IPS-18a (cell line): Measurements from ENCODE around the gene PLA2G3.

ENCODE experiments used
- H3K27ac ChIP-seq: one replicate; pipeline ENCODE4 v1.5.1; 2013; ENCODE audit warnings: low read length
- H3K27me3 ChIP-seq: one replicate; pipeline ENCODE4 v1.6.1; 2013; ENCODE audit warnings: mild to moderate bottlenecking, low read length; ENCODE audit not compliant: control insufficient read depth, insufficient read depth
- H3K36me3 ChIP-seq: one replicate; pipeline ENCODE4 v1.6.1; 2013; ENCODE audit warnings: low read depth, low read length; ENCODE audit not compliant: control insufficient read depth
- H3K4me1 ChIP-seq: one replicate; pipeline ENCODE4 v1.6.1; 2013; ENCODE audit warnings: low read depth, low read length; ENCODE audit not compliant: control insufficient read depth
- H3K4me3 ChIP-seq: one replicate; pipeline ENCODE4 v1.5.1; 2013; ENCODE audit warnings: low read length
- H3K9ac ChIP-seq: one replicate; pipeline ENCODE4 v1.6.1; 2013; ENCODE audit warnings: mild to moderate bottlenecking, low read length, moderate library complexity
- H3K9me3 ChIP-seq: one replicate; pipeline ENCODE4 v1.6.1; 2013; ENCODE audit warnings: low read depth, low read length; ENCODE audit not compliant: control insufficient read depth

PLA2G3 gene

DNA sequence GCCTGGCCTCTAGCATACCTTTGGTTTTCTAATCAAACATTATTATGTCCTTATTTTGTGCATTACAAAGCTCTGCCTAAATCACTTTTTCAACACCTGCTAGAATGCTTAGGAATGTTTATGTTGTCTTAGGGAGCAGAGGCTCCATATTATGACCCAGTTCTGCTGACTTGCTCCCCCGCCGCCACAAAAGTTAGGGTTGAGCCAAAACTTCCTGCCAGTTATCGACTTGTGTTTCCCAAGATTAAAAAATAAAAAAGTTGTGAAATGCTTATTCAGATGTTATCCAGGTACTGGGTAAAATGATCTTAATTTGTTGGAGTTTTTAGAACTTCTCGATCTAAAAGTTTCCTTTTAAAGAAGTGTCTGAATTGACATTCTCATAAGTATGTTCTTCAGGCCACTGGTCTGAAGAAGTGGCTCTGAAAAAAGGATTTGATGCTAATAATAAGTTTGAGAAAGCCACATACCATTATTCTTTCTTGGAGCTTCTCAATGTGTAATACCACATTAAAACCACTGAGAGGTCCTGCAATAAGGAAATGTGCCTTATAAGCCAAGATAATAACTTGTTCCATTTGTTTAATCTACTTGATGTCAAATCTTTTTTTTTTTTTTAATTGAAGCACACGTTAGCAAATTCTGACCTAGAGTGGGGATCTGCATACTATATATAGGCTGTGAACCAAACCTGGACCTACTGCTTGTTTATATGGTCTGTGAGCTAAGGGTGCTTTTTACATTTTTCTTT, 21.9 kb upstream of the PLA2G3 start:
- Histone ChIP-seq H3K9ac (no peak overlapping the region), H3K27ac (no peak overlapping the region), H3K4me1 (peaks cover 4% of the 10 kb centered on the region), H3K27me3 (peaks cover 23% of the 10 kb centered on the region), H3K4me3 (no peak overlapping the region), H3K36me3 (no peaks in the 10 kb centered on the region), H3K9me3 (no peaks in the 10 kb centered on the region)

DNA sequence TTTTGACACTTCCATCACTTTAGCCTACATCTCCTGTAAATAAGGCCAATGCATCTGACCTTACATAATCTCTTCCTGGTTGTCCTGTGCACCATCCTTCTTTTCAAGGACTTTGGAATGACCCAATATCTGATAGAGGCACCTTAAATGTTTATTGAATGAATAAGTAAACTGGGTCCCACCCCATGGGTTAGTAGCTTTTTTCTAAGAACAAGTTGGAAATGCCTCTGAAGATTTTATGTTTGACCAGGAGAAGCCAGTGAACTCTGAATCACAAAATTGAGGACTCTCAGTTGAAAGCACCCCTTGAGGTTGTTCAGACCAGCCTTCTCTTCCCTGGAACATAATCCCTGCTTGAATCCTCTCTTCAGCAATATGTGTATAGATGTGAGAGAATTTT, 21.1 kb upstream of the PLA2G3 start:
- H3K27ac ChIP-seq, result no peak overlapping the region
- H3K36me3 ChIP-seq, result no peaks in the 10 kb centered on the region
- peaks cover 30% of the 10 kb centered on the region for H3K27me3 ChIP-seq
- peak overlapping the region; percentile 97 for H3K4me3 ChIP-seq
- no peak overlapping the region for H3K9ac ChIP-seq
- H3K4me1 ChIP-seq, result peaks cover 4% of the 10 kb centered on the region
- no peaks in the 10 kb centered on the region for H3K9me3 ChIP-seq

DNA sequence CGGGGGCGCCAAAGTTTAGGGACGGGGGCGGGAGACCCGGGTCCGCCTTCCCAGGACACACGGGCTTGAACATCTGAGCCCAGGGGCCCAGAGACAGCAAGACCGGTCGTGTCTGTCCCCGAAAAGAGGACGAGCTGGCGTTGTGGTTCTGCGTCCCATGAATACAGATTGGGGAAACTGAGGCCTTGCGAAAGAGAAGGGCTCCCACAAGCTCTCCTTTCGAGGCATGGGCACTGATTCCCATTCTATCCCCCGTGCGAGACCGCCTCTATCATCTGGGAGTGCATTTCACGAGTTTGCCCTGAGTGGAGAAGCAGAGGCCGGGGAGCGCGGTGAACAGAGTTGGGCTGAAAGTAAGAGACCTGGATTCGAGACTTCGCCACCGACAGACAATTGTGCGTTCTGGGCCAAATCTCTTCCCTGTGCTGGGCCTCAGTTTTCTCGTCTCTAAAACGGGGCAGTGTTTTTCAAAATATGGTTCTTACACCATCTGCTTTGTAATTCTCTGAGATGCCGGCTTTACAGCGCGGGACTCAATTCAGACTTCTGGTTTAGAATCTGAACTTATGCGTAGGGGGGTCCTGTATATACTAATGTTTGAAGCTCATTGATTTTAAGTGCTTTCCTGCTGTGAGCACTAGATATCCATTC, 20.1 kb upstream of the PLA2G3 start:
- Histone ChIP-seq H3K4me1 (peaks cover 4% of the 10 kb centered on the region), H3K27ac (no peak overlapping the region), H3K36me3 (no peaks in the 10 kb centered on the region), H3K9ac (peak overlapping the region; percentile 71), H3K9me3 (no peaks in the 10 kb centered on the region), H3K4me3 (peak overlapping the region; percentile 97), H3K27me3 (peaks cover 39% of the 10 kb centered on the region)

DNA sequence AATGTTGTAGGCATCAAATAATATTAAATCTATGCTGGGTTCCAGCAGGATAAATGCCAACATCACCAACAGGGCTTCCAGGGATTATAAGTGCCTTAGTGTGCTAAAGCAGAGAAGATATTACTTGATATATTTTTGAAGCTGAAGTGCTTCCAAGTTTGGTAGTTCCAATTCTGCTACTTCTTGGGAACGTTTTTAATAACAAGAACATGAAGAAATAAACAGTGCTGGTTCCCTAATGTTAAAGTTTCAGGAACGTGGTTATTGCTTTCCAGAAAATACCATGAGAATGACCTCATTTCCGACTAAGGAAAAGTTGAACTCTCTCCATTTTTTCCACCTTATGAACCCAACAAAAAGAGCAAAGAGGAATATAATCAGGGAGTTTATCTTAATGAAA, 15.1 kb upstream of the PLA2G3 start:
- H3K9ac ChIP-seq, result no peak overlapping the region
- no peaks in the 10 kb centered on the region for H3K9me3 ChIP-seq
- no peak overlapping the region for H3K4me3 ChIP-seq
- peaks cover 41% of the 10 kb centered on the region for H3K27me3 ChIP-seq
- H3K27ac ChIP-seq, result no peak overlapping the region
- no peaks in the 10 kb centered on the region for H3K36me3 ChIP-seq
- H3K4me1 ChIP-seq, result no peaks in the 10 kb centered on the region

DNA sequence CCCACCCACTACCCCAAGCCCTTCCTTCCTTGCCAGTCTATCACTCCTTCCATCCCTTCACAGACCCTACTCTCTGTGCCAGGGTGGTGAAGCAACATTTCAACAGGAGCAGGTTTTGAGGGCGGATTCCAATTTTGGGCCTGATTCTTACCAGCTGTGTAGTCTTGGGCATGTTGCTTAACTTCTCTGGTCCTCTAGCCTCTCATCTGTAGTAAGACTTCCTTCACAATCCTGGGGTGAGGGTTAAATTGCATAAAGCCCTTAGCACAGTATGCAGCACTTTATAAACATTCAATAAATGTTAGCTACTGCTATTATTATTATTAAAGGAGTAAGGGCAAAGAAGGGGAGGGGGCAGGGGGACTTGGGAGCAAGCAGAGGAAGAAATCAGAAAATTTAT, 14.7 kb upstream of the PLA2G3 start:
- Histone ChIP-seq H3K36me3 (no peaks in the 10 kb centered on the region), H3K27ac (no peak overlapping the region), H3K9ac (no peak overlapping the region), H3K27me3 (peaks cover 41% of the 10 kb centered on the region), H3K4me3 (no peak overlapping the region), H3K9me3 (no peaks in the 10 kb centered on the region), H3K4me1 (no peaks in the 10 kb centered on the region)

DNA sequence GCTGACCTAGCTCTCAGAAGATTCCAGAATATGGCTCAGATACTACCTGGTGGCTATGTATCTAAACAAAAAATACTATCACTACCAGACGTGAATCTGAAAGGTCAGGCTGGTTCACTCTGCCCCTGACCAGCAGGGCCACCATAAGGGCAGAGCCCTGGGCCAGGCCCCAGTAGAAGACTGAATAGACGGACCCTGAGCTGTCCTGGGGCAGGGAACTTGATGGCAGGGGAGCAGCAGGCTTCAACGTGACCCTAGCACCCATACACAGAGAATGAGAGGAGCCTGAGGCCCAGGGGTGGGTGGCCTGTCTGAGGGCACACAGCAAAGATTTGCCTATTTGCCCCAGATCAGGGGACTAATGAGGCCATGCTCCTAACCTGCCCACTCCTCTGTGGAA, 13.0 kb upstream of the PLA2G3 start:
- H3K4me3 ChIP-seq, result no peak overlapping the region
- H3K9ac ChIP-seq, result no peak overlapping the region
- no peaks in the 10 kb centered on the region for H3K4me1 ChIP-seq
- no peaks in the 10 kb centered on the region for H3K36me3 ChIP-seq
- no peaks in the 10 kb centered on the region for H3K9me3 ChIP-seq
- H3K27ac ChIP-seq, result no peak overlapping the region
- peaks cover 29% of the 10 kb centered on the region for H3K27me3 ChIP-seq

DNA sequence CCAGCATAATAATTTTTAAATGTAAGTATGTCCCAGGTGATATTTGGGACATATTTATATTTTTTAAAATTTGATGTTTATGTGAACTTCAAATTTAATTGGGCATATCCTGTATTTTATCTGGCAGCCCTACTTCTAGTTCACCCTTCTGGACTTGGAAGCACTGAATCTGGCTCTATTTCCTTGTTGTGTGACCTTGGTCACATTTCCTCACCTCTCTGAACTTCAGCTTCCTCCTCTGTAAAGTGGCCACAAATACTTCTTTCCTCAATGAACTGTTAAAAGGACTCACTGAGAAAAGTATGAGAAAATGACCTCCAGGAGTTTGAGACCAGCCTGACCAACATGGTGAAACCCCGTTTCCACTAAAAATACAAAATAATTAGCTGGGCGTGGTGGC, 11.6 kb upstream of the PLA2G3 start:
- no peak overlapping the region for H3K9ac ChIP-seq
- no peaks in the 10 kb centered on the region for H3K36me3 ChIP-seq
- H3K4me3 ChIP-seq, result no peak overlapping the region
- no peaks in the 10 kb centered on the region for H3K4me1 ChIP-seq
- no peaks in the 10 kb centered on the region for H3K9me3 ChIP-seq
- peaks cover 15% of the 10 kb centered on the region for H3K27me3 ChIP-seq
- no peak overlapping the region for H3K27ac ChIP-seq

DNA sequence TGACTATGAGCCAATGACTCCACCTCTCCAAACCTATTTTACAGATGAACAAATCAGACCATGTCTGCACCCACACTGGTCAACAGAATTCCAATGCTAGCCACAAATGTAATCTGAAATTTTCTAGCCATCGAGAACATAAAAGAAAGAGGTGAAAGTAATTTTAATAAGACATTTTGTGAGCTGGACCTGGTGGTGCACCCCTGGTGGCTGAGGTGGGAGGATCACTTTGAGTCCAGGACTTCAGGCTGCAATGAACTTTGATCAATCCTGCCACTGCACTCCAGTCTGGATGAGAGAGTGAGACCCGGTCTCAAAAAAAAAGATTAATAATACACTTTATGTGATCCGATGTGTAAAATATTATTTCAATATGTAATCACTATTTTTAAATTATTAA, 10.3 kb upstream of the PLA2G3 start:
- Histone ChIP-seq H3K4me3 (no peak overlapping the region), H3K27me3 (peaks cover 3% of the 10 kb centered on the region), H3K27ac (no peak overlapping the region), H3K4me1 (no peaks in the 10 kb centered on the region), H3K9ac (no peak overlapping the region), H3K36me3 (no peaks in the 10 kb centered on the region), H3K9me3 (no peaks in the 10 kb centered on the region)

DNA sequence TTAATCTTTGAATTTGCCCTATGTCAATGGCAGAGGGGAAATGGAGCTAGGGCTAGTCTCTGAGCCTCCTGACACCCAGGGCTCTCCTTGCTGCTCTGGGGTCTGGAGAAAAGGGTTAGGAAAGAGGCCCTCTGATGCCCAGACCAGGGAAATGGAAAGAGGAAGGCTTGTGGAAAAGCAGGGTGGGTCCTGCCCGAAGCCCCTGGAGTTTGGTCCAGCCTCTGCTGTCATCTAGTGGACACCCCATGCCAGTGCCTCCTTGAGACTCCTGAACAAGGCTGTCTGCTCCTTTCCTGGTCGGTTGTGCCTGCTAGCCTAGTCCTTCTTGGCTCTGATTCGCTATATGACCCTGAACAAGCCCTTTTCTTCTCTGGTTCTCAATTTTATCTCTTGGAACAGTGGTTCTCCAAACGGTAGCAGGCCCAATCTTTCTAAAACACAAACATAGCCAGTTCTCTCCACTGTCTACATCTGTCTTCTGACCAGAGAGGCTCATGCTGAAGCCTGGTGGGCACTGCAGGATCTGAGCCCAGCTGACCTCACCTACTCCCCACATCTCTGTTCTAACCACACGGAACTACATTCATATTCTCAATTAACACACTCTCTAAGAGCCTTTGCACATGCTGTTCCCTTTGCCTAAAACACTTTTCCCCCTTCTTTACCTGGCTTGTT, 8.8 kb upstream of the PLA2G3 start:
- H3K4me1 ChIP-seq, result no peaks in the 10 kb centered on the region
- no peak overlapping the region for H3K27ac ChIP-seq
- no peak overlapping the region for H3K4me3 ChIP-seq
- H3K36me3 ChIP-seq, result no peaks in the 10 kb centered on the region
- no peaks in the 10 kb centered on the region for H3K9me3 ChIP-seq
- no peaks in the 10 kb centered on the region for H3K27me3 ChIP-seq
- no peak overlapping the region for H3K9ac ChIP-seq

DNA sequence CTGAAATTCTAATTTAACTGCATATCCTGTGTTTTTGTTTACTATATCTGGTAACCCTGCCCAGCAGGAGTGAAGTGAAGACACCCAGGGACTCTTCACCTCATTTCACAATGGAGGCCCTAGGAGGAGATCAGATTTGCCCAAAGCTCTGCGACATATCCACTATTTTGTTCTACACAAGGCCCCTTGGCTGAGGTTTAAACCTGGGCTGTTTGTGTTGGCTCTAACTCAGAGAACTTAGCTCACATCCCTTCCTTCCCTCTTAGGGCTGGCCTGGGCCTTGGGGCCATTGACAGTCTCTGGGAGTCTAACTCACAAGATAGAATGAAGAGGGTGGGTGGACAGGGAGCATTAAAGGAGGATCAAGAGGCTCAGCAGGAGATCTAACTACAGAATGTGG, 8.2 kb upstream of the PLA2G3 start:
- Histone ChIP-seq H3K36me3 (no peaks in the 10 kb centered on the region), H3K27me3 (no peaks in the 10 kb centered on the region), H3K4me3 (no peak overlapping the region), H3K9me3 (no peaks in the 10 kb centered on the region), H3K4me1 (no peaks in the 10 kb centered on the region), H3K9ac (no peak overlapping the region), H3K27ac (no peak overlapping the region)

DNA sequence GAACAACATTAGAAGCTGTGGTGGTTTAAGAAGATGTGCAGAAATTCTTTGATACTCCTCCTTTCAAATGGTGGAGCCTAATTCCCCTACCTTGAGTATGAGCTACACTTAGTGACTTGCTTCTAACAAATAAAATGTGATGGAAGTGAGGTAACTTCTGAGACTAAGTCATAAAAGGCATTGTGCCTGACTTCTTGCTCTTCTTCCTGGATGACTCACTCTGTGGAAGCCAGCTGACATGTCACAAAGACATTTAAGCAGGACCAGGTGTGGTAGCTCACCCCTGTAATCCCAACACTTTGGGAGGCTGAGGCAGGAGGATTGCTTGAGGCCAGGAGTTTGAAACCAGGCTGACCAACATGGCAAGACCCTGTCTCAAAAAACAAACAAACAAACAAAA, 3.9 kb upstream of the PLA2G3 start:
- Histone ChIP-seq H3K4me1 (peaks cover 12% of the 10 kb centered on the region), H3K27me3 (no peaks in the 10 kb centered on the region), H3K27ac (no peak overlapping the region), H3K9me3 (no peaks in the 10 kb centered on the region), H3K36me3 (no peaks in the 10 kb centered on the region), H3K9ac (no peak overlapping the region), H3K4me3 (no peak overlapping the region)
